Ramos (cell line): ENCODE results near the gene RNF112.

ENCODE experiments used
- in situ Hi-C: fragments of 300-500 bp; cut with MboI; formaldehyde crosslinking; loops from one replicate; pipeline ENCODE4 v1.14.3; 2022; ENCODE audit warnings: low sequenced_read_pairs; ENCODE audit not compliant: unreplicated experiment

Gene RNF112

GRCh38 chr17:19372866-19373504 is 38.0 kb upstream of the RNF112 start:
- in situ Hi-C loops: no loop called here

GRCh38 chr17:19374136-19374535 is 36.9 kb upstream of the RNF112 start:
- in situ Hi-C loops: no loop called here

GRCh38 chr17:19375732-19376131 is 35.3 kb upstream of the RNF112 start:
- in situ Hi-C loops: no loop called here

- in situ Hi-C loops: no loop called here
Observed at GRCh38 chr17:19376811-19377210, 34.2 kb upstream of the RNF112 start.

GRCh38 chr17:19377602-19378415 is 33.2 kb upstream of the RNF112 start:
- in situ Hi-C loops: no loop called here

- in situ Hi-C loops: no loop called here
Observed at GRCh38 chr17:19378416-19379360, 32.3 kb upstream of the RNF112 start, which contains the start of gene MAPK7. Gene MAPK7, plus strand, starts transcription at chr17:19378498. Its CDS starts 403 bp downstream, at chr17:19378901.

GRCh38 chr17:19379361-19380065 is 31.5 kb upstream of the RNF112 start:
- in situ Hi-C loops: no loop called here

GRCh38 chr17:19380481-19381301 is 30.3 kb upstream of the RNF112 start:
- in situ Hi-C loops: no loop called here

GRCh38 chr17:19381361-19381740 is 29.7 kb upstream of the RNF112 start:
- in situ Hi-C loops: no loop called here

GRCh38 chr17:19381741-19382444 is 29.1 kb upstream of the RNF112 start:
- in situ Hi-C loops: no loop called here

GRCh38 chr17:19382531-19383444 is 28.2 kb upstream of the RNF112 start:
- in situ Hi-C loops: no loop called here

GRCh38 chr17:19383681-19384470 is 27.2 kb upstream of the RNF112 start:
- in situ Hi-C loops: no loop called here

GRCh38 chr17:19384723-19385391 is 26.2 kb upstream of the RNF112 start:
- in situ Hi-C loops: no loop called here

- in situ Hi-C loops: no loop called here
Observed at GRCh38 chr17:19385521-19385983, 25.5 kb upstream of the RNF112 start.

GRCh38 chr17:19386051-19386929 is 24.7 kb upstream of the RNF112 start:
- in situ Hi-C loops: no loop called here
